ENCODE measurements around the gene CADM4. TPM values are rescaled to one million over a fixed set of nuclear protein-coding genes. Genes with fewer than 3 reads are reported as not detected.
"Not testable (repeated sequence)": the region's sequence is repeated elsewhere in the genome, so short reads cannot be mapped to it uniquely, and the experiment has no call there.

Gene CADM4
- total RNA-seq, 8 experiments from 2014 or later = 1.0 to 91.6 (median 70.8) TPM

- ATAC-seq (replicated peaks in 6 of 8) = peak in 4 of 8 experiments; percentile 1 to 7 (median 3)
- peak overlapping the region in 1 of 2 donors; percentile 64 for H3K27ac ChIP-seq
These were observed 3.4 kb downstream of the CADM4 start for GRCh38 chr19:43636121-43636683.

DNA sequence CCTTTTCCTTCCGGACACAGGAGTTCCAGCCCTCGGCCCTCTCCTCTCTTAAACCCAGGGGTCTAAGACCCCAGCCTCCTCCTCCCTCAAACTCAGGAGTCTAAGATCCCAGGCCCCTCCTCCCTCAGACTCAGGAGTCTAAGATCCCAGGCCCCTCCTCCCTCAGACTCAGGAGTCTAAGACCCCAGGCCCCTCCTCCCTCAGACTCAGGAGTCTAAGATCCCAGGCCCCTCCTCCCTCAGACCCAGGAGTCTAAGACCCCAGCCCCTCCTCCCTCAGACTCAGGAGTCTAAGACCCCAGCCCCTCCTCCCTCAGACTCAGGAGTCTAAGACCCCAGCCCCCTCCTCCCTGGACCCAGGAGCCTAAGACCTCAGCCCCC, 4.1 kb downstream of the CADM4 start:
- ATAC-seq (replicated peaks in 6 of 8); in situ Hi-C loops (cut with MboI; ENCODE audit: low pct_unique_long_range_greater_than_20kb in 2 of 9, low sequenced_read_pairs in 9 of 9, unreplicated experiment in 9 of 9): not testable (repeated sequence)
- peak overlapping the region; percentile 29 to 42 (median 33) for H3K4me3 ChIP-seq
- peaks cover 32 to 36% of the 10 kb centered on the region in 2 donors for H3K4me1 ChIP-seq (replicated peaks in 1 of 2)
- no CpG with 5 or more reads among the region's 2 CpGs for WGBS, 10 experiments
- peak overlapping the region; percentile 89 to 92 for H3K27ac ChIP-seq

More at GRCh38 chr19:43636121-43636683, 3.4 kb downstream of the CADM4 start:
- in situ Hi-C loops (cut with MboI; ENCODE audit: low pct_unique_long_range_greater_than_20kb in 2 of 9, low sequenced_read_pairs in 9 of 9, unreplicated experiment in 9 of 9) = no loop called here
- WGBS, 10 experiments = 0 to 85% (median 68%) methylated on average over 1 to 7 of the region's 14 CpGs; no CpG with 5 or more reads in 6 of the 10 experiments
- Histone ChIP-seq H3K4me1 (replicated peaks in 1 of 2) (peaks cover 32 to 36% of the 10 kb centered on the region in 2 donors), H3K4me3 (peak overlapping the region in 1 of 5 donors; percentile 17)

- 3 to 31% (median 6%) methylated on average over 3 to 4 of the region's 17 CpGs; no CpG with 5 or more reads in 7 of the 10 experiments for WGBS, 10 experiments
- peak in 5 of 8 experiments; percentile 63 to 71 (median 69) for ATAC-seq (replicated peaks in 6 of 8)
- Histone ChIP-seq H3K27ac (peak overlapping the region; percentile 89 to 92), H3K4me3 (peak overlapping the region; percentile 29 to 42 (median 33)), H3K4me1 (replicated peaks in 1 of 2) (peaks cover 32 to 36% of the 10 kb centered on the region in 2 donors)
- in situ Hi-C loops (cut with MboI; ENCODE audit: low pct_unique_long_range_greater_than_20kb in 2 of 9, low sequenced_read_pairs in 9 of 9, unreplicated experiment in 9 of 9) = no loop called here
These were observed 4.6 kb downstream of the CADM4 start for GRCh38 chr19:43634872-43635560.

DNA sequence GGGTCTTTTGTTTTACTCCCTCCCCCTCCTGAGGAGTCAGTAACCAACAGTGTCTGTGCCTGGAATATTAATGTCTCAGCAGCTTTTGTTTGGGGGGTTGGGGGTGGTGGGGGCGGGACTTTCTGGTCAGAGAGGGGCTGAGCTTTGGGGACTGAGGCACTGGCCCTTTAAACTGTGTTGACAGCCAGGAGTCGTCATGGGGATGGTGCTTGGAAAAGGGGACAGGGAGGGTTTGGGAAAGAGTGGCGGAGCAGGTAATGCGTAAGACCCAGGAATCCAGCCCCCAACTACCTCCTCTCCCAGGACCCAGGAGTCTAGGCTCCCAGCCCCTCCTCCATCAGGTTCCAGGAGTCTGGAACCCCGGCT, 5.2 kb downstream of the CADM4 start:
- WGBS, 10 experiments = 12 to 40% methylated on average over 1 to 3 of the region's 5 CpGs; no CpG with 5 or more reads in 8 of the 10 experiments
- ATAC-seq (replicated peaks in 6 of 8) = peak in 6 of 8 experiments; percentile 14 to 47 (median 26)
- in situ Hi-C loops (cut with MboI; ENCODE audit: low pct_unique_long_range_greater_than_20kb in 2 of 9, low sequenced_read_pairs in 9 of 9, unreplicated experiment in 9 of 9) = no loop called here
- peaks cover 32 to 36% of the 10 kb centered on the region in 2 donors for H3K4me1 ChIP-seq (replicated peaks in 1 of 2)
- peak overlapping the region; percentile 89 to 92 for H3K27ac ChIP-seq
- peak overlapping the region; percentile 29 to 42 (median 33) for H3K4me3 ChIP-seq

GRCh38 chr19:43634068-43634467, 5.6 kb downstream of the CADM4 start:
- no peak for ATAC-seq (replicated peaks in 6 of 8)
- in situ Hi-C loops (cut with MboI; ENCODE audit: low pct_unique_long_range_greater_than_20kb in 2 of 9, low sequenced_read_pairs in 9 of 9, unreplicated experiment in 9 of 9) = no loop called here
- H3K4me1 ChIP-seq (replicated peaks in 1 of 2) = peaks cover 32 to 36% of the 10 kb centered on the region in 2 donors
- WGBS, 10 experiments = 0 to 100% (median 80%) methylated on average over 1 to 3 of the region's 5 CpGs; no CpG with 5 or more reads in 3 of the 10 experiments
- H3K27ac ChIP-seq = peak overlapping the region in 1 of 2 donors; percentile 92
- H3K4me3 ChIP-seq = no peak overlapping the region

GRCh38 chr19:43633520-43633919, 6.1 kb downstream of the CADM4 start:
- ATAC-seq (replicated peaks in 6 of 8) = no peak
- Histone ChIP-seq H3K4me3 (no peak overlapping the region), H3K27ac (peak overlapping the region in 1 of 2 donors; percentile 92), H3K4me1 (replicated peaks in 1 of 2) (peaks cover 30 to 33% of the 10 kb centered on the region in 2 donors)
- WGBS, 10 experiments = 45 to 96% (median 85%) methylated on average over 2 to 4 of the region's 4 CpGs; no CpG with 5 or more reads in 1 of the 10 experiments
- in situ Hi-C loops (cut with MboI; ENCODE audit: low pct_unique_long_range_greater_than_20kb in 2 of 9, low sequenced_read_pairs in 9 of 9, unreplicated experiment in 9 of 9) = no loop called here

- H3K27ac ChIP-seq = no peak overlapping the region
- 53 to 100% (median 93%) methylated on average over 1 to 5 of the region's 5 CpGs; no CpG with 5 or more reads in 1 of the 10 experiments for WGBS, 10 experiments
- in situ Hi-C loops (cut with MboI; ENCODE audit: low pct_unique_long_range_greater_than_20kb in 2 of 9, low sequenced_read_pairs in 9 of 9, unreplicated experiment in 9 of 9) = no loop called here
- no peak for ATAC-seq (replicated peaks in 6 of 8)
- no peak overlapping the region for H3K4me3 ChIP-seq
- peaks cover 15 to 18% of the 10 kb centered on the region in 2 donors for H3K4me1 ChIP-seq (replicated peaks in 1 of 2)
These were observed 8.2 kb downstream of the CADM4 start for GRCh38 chr19:43631491-43631890.

- 67 to 100% (median 97%) methylated on average over 1 to 3 of the region's 3 CpGs; no CpG with 5 or more reads in 4 of the 10 experiments for WGBS, 10 experiments
- in situ Hi-C loops (cut with MboI; ENCODE audit: low pct_unique_long_range_greater_than_20kb in 2 of 9, low sequenced_read_pairs in 9 of 9, unreplicated experiment in 9 of 9) = no loop called here
- no peak overlapping the region for H3K4me3 ChIP-seq
- no peak overlapping the region for H3K27ac ChIP-seq
- H3K4me1 ChIP-seq (replicated peaks in 1 of 2) = peaks cover 0 to 2% of the 10 kb centered on the region in 2 donors
- ATAC-seq (replicated peaks in 6 of 8) = no peak
These were observed 10.9 kb downstream of the CADM4 start for GRCh38 chr19:43628646-43629326.

GRCh38 chr19:43626838-43627237, 12.8 kb downstream of the CADM4 start:
- H3K4me1 ChIP-seq (replicated peaks in 1 of 2) = no peaks in the 10 kb centered on the region
- in situ Hi-C loops (cut with MboI; ENCODE audit: low pct_unique_long_range_greater_than_20kb in 2 of 9, low sequenced_read_pairs in 9 of 9, unreplicated experiment in 9 of 9) = no loop called here
- 10 to 100% (median 21%) methylated on average over 1 to 8 of the region's 17 CpGs; no CpG with 5 or more reads in 5 of the 10 experiments for WGBS, 10 experiments
- H3K4me3 ChIP-seq = no peak overlapping the region
- H3K27ac ChIP-seq = no peak overlapping the region
- ATAC-seq (replicated peaks in 6 of 8) = no peak

- in situ Hi-C loops (cut with MboI; ENCODE audit: low pct_unique_long_range_greater_than_20kb in 2 of 9, low sequenced_read_pairs in 9 of 9, unreplicated experiment in 9 of 9) = no loop called here
- Histone ChIP-seq H3K4me3 (no peak overlapping the region), H3K27ac (no peak overlapping the region), H3K4me1 (replicated peaks in 1 of 2) (no peaks in the 10 kb centered on the region)
- ATAC-seq (replicated peaks in 6 of 8) = peak in 7 of 8 experiments; percentile 35 to 74 (median 61)
- WGBS, 10 experiments = 80 to 87% methylated on average over 1 to 9 of the region's 32 CpGs; no CpG with 5 or more reads in 8 of the 10 experiments
These were observed 13.6 kb downstream of the CADM4 start for GRCh38 chr19:43625918-43626579.

DNA sequence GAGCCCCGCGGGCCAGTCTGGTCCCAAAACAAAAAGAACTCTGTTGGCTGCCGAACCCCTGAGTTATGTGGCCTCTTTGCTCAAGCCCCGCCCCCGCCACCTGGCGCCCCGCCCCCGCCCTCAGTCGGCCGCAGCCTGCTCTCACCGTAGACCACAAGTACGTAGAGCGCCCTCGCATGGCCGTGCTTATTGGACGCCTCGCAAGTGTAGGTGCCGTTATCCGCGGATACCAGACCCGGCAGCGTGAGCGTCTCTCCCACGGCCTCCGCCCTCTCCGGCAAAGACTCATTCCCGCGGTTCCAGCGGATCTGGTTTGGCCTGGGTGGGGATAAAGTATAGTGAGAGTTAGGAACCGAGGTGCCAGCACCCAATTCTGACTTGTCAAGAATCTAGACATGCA, 14.7 kb downstream of the CADM4 start:
- peaks cover 8 to 9% of the 10 kb centered on the region in 2 donors for H3K4me1 ChIP-seq (replicated peaks in 1 of 2)
- whole genome bisulfite sequencing, 10 experiments = 0 to 60% (median 19%) methylated on average over 1 to 7 of the region's 30 CpGs; no CpG with 5 or more reads in 6 of the 10 experiments
- ATAC-seq (replicated peaks in 6 of 8) = peak in 2 of 8 experiments; percentile 66 to 76
- H3K4me3 ChIP-seq = no peak overlapping the region
- H3K27ac ChIP-seq = no peak overlapping the region
- in situ Hi-C loops (cut with MboI; ENCODE audit: low pct_unique_long_range_greater_than_20kb in 2 of 9, low sequenced_read_pairs in 9 of 9, unreplicated experiment in 9 of 9) = no loop called here

DNA sequence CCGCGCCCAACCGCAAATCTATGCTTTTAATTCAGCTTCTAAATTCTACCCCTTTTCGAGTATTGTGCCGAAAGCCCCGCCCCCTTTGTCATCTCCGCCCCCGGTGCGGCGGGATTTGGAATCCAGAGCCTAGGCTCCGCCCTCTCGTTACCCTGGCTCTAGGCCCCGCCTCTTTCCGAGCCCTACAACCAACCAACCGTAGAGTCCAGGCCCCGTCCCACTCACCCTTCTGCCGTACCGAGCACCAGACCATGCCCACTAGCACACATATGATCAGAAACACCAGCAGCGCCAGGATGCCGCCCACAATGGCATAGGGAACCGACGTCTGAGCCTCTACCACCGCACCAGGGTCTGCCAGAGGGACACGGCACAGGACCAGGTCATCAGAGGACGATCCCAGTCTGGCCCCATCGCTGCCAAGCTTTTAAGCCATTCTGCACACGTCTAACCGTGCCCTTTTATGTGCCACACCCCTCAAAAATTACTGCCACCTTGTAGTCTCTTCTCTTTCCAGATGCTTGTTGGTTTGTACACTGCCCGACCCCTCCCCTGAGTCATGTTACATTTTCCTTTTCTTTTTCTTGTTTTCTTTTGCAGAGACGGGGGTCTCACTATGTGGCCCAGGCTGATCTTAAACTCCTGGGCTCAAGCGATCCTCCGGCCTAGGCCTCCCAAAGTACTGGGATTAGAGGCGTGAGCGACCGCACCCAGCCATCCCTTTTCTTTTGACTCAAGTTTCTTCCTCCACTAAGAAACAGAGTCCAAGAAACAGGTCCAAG, 15.6 kb downstream of the CADM4 start:
- H3K4me1 ChIP-seq (replicated peaks in 1 of 2) = peaks cover 8 to 9% of the 10 kb centered on the region in 2 donors
- in situ Hi-C loops (cut with MboI; ENCODE audit: low pct_unique_long_range_greater_than_20kb in 2 of 9, low sequenced_read_pairs in 9 of 9, unreplicated experiment in 9 of 9) = no loop called here
- no peak overlapping the region for H3K27ac ChIP-seq
- WGBS, 10 experiments = 80 to 100% (median 94%) methylated on average over 1 to 19 of the region's 35 CpGs; no CpG with 5 or more reads in 2 of the 10 experiments
- no peak for ATAC-seq (replicated peaks in 6 of 8)
- no peak overlapping the region for H3K4me3 ChIP-seq

Data from motor neuron (in vitro differentiated cells).